IPS DF 4.7 (cell line): ENCODE measurements around the gene TSGA10IP.

ENCODE experiments used
- DNase-seq: peaks from one replicate; pipeline ENCODE4 v3.0.0-alpha.2; 2013; ENCODE audit warnings: low spot score; ENCODE audit errors: extremely low read depth

TSGA10IP gene

GRCh38 chr11:65945430-65945911 lies at the start of gene TSGA10IP:
TSGA10IP (plus strand) TSS chr11:65945480; CDS start chr11:65945676, 196 bp downstream.
- DNase-seq, result no peak

- no peak for DNase-seq
Observed at GRCh38 chr11:65895482-65895981, 49.7 kb upstream of the TSGA10IP start.

GRCh38 chr11:65896034-65896999 lies 49.0 kb upstream of the TSGA10IP start:
- DNase-seq, result no peak

- no peak for DNase-seq
Observed at GRCh38 chr11:65897020-65897471, 48.2 kb upstream of the TSGA10IP start.

- no peak for DNase-seq
Observed at GRCh38 chr11:65898656-65899355, 46.5 kb upstream of the TSGA10IP start.

DNA sequence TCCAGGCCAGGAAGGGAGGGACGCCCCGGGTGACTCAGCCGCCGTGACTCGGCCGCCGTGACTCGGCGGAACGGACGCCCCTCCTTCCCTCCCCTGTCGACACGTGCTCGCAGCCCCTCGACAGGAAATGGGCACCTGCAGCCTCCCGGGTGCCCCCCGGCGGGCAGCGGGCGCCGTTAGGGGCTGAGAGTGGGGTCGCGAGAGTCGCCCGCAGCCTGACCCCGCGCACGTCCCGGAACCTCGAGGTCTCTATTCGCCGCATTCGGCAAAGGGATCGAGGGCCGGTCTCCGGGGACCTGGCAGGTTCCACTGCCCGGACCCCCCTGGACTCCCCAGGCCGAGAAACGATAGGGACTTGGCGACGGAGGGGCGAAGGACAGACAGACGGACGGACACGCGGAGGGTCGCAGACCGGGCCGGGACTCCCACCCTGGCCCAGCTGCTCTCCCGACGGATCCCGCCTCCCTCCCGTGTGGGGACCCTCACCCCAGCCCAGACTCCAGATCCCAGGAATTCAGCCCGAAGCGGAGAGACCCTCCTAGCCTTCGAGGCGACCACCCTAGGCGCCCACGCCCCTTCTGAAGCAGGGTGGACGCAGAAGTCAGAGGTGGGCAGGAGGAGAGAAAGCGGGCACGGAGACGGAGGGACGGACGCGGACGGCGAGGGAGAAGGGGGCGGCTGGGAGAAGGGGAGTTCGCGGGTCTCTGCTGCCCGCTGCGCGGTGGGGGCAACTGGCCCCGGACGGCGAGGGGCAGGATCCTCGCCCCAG lies 45.7 kb upstream of the TSGA10IP start:
- DNase-seq, result no peak

DNA sequence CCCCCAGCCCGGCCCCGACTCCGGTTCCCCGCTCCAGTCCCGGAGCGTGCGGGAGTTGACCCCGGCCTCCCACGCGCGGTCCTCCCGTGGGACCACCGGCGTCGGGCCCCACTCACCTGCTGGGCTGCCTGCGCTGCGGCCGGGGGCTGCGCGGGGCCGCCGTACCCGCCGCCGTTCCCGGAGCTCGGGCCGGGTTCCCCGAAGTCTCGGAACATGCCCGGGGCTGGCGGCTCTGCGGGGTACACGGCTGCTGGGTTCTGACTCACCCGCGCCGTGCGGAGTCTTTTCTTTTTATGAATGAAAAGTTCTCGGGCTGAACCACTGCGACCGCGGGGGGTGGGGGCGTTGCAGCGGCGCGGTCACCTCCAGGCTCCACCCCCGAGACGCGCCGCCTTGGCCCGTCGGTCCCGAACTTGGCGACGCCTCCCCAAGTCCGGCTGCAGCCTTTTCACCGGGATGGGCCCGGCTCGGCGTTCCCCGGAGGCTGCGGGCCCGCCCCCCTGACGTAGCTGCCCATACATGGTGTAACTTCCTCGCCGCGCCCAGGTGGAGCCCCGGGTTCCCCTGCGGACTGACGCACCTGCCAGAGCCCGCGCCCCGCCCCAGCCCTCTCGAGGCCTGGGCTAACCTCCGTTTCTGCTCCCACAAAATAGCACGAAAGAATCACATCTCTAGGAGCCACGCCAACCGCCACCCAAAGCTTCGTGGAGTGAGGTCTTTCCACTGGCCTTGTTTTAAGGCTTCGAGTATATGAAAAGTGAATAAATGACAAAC lies 45.0 kb upstream of the TSGA10IP start, which contains the start of gene FOSL1:
FOSL1 (minus strand) TSS at position 264 of the 774 bp plus-strand sequence; CDS start at position 215, 49 bp downstream.
- DNase-seq, result no peak

- no peak for DNase-seq
Observed at GRCh38 chr11:65900899-65901180, 44.4 kb upstream of the TSGA10IP start.

- DNase-seq, result no peak
Observed at GRCh38 chr11:65903068-65903481, 42.2 kb upstream of the TSGA10IP start.

DNA sequence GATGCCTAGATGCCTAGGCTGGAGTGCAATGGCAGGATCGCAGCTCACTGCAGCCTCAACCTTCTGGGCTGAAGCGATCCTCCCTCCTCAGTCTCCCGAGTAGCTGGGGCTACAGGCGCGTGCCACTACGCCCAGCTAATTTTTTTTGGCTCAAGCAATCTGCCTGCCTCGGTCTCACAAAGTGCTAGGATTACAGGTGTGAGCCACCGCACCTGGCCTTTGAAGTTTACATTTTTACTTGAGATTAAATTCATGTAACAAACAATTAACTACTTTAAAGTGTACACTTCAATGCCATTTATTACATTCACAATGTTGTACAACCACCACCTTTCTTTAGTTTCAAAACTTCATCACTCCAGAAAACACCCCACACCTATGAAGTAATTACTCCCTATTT lies 41.6 kb upstream of the TSGA10IP start:
- no peak for DNase-seq

GRCh38 chr11:65906602-65907001 lies 38.7 kb upstream of the TSGA10IP start:
- DNase-seq, result no peak

DNA sequence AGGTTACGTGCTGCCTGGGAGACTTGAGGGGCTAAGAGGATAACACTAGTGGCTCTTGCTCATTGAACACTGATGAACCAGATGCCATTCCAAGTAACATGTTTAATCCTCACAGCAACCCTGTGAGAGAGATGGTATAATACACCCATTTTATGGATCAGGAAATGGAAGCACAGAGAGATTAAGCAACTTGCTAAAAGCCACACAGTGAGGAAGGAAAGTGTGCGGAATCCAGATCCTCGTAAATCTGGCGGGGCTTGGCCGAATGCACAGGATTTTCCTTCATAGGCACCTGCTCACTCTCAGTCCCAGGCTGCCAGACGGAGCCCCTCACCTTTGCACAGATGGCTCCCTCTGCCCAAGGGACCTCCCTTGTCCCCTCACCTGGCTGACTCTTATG lies 37.4 kb upstream of the TSGA10IP start:
- DNase-seq, result no peak

GRCh38 chr11:65911682-65912568 lies 33.4 kb upstream of the TSGA10IP start:
- DNase-seq, result no peak

- no peak for DNase-seq
Observed at GRCh38 chr11:65912845-65913244, 32.4 kb upstream of the TSGA10IP start.

DNA sequence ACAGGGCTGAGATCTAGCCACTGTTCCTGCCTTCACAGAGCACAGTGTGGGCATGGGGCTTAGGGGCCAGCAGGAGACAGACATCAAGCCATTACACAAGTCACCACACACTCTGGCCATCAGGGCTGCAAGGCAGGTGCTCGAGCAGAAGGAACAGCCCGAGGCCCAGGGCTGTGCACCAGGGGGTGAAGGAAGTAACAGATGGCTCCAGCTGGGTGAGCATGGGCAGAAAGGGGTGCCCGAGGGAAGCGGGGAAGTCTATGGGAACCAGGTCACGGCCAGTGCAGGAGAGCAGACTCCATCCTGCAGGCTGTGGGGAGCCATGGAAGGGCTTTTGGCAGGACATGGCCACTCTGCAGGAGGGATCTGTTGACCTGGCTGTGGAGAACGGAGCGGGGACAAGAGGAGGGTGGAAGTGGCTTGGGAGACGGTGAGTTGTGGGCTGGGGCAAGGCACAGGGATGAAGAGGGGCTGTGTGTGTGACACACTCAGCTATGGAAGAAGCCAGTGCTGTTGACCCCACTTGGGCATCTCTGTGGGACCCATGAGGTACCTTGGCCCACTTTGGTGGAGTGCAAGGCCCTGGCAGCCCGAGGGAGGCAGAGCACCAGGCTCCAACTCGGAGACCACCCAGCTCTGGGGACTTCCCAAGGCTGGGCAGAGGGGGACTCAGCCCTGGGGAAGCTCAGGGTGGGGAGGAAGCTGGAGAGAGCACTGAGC lies 30.0 kb upstream of the TSGA10IP start:
- DNase-seq, result no peak

GRCh38 chr11:65915821-65916251 lies 29.4 kb upstream of the TSGA10IP start:
- no peak for DNase-seq

- no peak for DNase-seq
Observed at GRCh38 chr11:65916391-65916790, 28.9 kb upstream of the TSGA10IP start.

GRCh38 chr11:65917077-65917433 lies 28.2 kb upstream of the TSGA10IP start:
- no peak for DNase-seq
